Islet precursor cell (in vitro differentiated cells): Measurements from ENCODE around the gene ZNF823.

Experiments used
- DNase-seq: peaks from one replicate; pipeline ENCODE4 v3.0.0-alpha.2; 2018

ZNF823 gene

GRCh38 chr19:11736696-11737095 lies 2.0 kb downstream of the ZNF823 start:
- peak; percentile 63 for DNase-seq

DNA sequence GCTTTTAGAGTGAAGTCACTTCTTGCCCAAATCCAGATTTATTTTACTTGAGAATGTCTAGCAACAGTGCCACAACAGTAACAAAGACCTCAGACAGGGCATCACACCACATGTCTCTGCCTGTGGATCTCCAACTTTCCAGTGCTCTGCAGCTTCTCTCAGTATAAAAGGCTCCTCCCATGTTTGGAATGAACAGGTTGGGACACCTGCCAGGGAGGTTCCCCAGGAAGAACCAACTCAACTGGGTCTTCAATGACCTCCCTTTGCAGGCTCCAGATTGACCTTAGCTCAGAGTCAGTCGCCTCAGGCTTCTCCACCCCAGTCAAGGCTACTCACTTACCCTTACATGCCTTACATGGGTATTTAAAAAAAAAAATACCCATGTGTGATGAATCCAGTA lies 3.4 kb downstream of the ZNF823 start:
- peak; percentile 53 for DNase-seq

GRCh38 chr19:11729586-11729985 lies 9.2 kb downstream of the ZNF823 start:
- no peak for DNase-seq

- DNase-seq = no peak
These were observed 16.3 kb downstream of the ZNF823 start for GRCh38 chr19:11722414-11722813.

DNA sequence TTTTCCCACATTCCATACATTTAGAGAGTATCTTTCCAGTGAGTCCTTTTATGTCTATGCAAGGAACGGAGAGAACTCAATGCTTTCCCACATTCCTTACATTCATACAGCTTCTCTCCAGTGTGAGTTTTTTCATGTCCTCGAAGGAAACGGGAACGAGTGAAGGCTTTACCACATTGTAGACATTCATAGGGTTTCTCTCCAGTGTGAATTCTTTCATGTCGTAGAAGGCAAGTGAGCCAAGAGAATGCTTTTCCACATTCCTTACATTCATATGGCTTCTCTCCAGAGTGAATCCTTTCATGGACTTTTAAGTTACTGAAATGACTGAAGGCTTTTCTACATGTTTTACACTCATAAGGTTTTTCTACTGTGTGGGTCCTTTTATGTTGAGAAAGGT lies 17.1 kb downstream of the ZNF823 start:
- no peak for DNase-seq

DNA sequence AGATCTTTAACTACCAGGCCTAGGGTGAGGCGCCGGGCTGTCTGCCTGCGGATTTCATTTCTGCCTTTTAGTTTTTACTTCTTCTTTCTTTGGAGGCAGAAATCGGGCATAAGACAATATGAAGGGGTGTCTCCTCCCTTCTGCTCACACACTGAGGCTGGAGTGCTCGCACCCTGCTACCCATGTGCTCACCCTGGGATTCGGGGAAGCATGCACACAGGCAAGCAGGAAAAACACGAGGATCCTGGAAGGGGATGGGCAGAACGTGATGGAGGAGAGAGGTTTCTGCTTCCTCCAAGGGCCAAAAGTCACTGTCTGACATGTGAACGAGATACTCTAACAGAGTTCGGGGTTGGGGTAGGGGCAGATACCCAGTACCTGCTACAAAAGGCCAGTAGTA lies 28.4 kb downstream of the ZNF823 start:
- no peak for DNase-seq

GRCh38 chr19:11708457-11708856 lies 30.3 kb downstream of the ZNF823 start:
- DNase-seq = no peak

GRCh38 chr19:11705474-11705873 lies 33.3 kb downstream of the ZNF823 start:
- no peak for DNase-seq

DNA sequence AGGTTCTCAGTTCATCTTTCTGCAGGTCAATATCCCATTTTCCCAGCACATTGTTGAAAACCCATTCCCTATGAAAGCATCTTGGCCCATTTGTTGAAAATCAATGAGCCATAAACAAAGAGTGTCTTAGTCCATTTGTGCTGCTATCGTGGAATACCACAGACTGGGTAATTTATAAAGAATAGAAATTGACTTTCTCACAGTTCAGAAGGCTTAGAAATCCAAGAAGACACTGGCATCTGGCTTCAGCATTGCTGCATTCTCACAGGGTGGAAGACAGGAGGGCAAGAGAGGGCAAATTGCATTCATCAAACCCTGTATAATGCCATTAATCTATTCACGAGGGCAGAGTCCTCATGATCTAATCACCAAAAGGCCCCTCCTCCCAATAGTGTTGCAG lies 34.1 kb downstream of the ZNF823 start:
- DNase-seq = no peak

- DNase-seq = no peak
These were observed 38.6 kb downstream of the ZNF823 start for GRCh38 chr19:11699931-11700794.

- DNase-seq = no peak
These were observed 40.5 kb downstream of the ZNF823 start for GRCh38 chr19:11698231-11698630.

- no peak for DNase-seq
These were observed 41.4 kb downstream of the ZNF823 start for GRCh38 chr19:11697284-11697855.

GRCh38 chr19:11694533-11695439 lies 44.0 kb downstream of the ZNF823 start:
- DNase-seq = peak; percentile 97

DNA sequence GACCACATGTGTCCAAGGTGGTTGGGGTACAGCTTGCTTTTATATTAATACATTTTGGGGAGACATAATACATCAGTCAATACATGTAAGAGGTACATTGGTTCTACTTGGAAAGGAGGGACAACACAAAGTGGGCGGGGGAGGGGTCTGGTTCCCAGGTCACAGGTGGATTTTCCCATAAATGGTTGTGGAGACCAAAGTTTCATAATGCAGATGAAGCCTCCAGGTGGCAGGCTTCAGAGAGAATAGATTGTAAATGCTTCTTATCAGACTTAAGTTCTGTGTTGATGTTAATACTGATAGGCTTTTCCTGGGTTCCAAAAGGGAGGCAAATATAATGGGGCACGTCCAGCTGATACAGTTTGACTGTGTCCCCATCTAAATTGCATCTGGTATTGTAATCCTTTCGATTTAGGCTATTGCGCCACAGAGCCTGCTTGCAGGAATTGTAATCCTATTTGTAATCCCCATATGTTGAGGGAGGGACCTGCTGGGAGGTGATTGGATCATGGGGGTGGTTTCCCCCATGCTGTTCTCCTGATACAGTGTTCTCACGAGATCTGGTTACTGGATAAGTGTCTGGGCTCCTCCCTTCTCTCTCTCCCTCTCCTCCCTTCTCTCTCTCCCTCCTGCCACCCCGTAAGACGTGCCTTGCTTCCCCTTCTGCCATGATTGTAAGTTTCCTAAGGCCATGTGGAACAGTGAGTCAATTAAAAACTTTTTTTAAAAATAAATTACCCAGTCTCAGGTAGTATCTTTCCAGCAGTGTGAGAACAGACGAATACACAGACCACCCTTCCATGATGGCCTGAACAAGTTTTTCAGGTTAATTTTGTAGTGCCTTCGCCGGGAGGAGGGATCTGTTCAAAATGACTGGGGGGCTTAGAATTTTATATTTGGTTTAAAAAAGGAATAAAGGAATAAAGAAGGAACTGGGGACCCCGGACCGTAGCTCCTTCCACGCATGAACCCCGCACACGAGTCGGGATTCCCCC lies 44.9 kb downstream of the ZNF823 start:
- DNase-seq = no peak

- DNase-seq = no peak
These were observed 46.5 kb downstream of the ZNF823 start for GRCh38 chr19:11692127-11692790.

GRCh38 chr19:11685676-11686650 lies 52.8 kb downstream of the ZNF823 start:
- no peak for DNase-seq

GRCh38 chr19:11684987-11685675 lies 53.6 kb downstream of the ZNF823 start:
- DNase-seq = no peak

DNA sequence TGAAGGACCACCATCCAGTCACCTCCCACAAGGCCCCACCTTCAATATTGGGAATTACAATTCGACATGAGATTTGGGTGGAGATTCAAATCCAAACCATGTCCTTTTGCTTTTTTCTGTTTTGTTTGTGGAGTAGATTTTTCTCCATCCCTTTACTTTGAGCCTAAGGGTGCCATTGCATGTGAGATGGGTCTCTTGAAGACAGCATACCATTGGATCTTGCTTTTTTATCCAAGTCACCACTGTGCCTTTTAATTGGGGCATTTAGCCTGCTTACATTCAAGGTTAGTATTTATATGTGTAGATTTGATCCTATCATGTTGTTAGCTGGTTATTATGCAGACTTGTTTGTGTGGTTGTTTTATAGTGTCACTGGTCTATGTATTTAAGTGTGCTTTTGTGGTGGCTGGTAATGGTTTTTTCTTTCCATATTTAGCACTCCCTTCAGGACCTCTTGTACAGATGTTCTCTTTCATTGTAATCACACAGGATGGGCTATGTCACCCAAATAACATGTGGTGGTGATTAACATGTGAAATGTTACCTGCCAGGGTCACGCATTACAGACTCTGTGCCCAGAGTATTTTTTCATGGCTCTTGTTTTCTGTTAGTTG lies 58.0 kb downstream of the ZNF823 start:
- DNase-seq = no peak

- DNase-seq = no peak
These were observed 60.2 kb downstream of the ZNF823 start for GRCh38 chr19:11678504-11678903.
